ENCODE results near the gene CDH23.

CDH23 gene

DNA sequence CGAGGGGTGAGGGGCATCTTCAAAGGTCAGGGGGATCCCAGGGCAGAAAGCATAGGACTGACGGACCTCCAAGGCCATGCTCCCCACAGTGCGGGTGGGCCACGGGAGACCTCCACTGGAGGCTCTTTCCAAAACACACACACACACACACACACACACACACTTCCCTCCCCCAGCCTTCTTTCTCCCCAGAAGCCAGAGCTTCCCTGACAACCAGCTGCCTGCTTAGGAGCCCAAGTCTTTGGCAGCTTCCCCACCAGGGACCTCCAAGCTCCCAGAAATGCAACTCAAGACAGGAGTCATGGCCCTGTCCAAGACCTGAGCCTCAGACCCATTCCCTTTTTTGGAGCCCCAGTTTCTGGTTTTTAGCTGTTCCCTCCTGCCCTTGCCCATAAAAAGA, 323.6 kb downstream of the CDH23 start:
- no peak overlapping the region for H2AFZ ChIP-seq (ENCODE audit: low read depth)
- no peak overlapping the region for H3K4me2 ChIP-seq
- no peak overlapping the region for H3K4me3 ChIP-seq (IDR thresholded peaks at IDR 0.05; ENCODE audit: insufficient read depth, low read depth, low read length)
- TF ChIP-seq, protein P1, sequence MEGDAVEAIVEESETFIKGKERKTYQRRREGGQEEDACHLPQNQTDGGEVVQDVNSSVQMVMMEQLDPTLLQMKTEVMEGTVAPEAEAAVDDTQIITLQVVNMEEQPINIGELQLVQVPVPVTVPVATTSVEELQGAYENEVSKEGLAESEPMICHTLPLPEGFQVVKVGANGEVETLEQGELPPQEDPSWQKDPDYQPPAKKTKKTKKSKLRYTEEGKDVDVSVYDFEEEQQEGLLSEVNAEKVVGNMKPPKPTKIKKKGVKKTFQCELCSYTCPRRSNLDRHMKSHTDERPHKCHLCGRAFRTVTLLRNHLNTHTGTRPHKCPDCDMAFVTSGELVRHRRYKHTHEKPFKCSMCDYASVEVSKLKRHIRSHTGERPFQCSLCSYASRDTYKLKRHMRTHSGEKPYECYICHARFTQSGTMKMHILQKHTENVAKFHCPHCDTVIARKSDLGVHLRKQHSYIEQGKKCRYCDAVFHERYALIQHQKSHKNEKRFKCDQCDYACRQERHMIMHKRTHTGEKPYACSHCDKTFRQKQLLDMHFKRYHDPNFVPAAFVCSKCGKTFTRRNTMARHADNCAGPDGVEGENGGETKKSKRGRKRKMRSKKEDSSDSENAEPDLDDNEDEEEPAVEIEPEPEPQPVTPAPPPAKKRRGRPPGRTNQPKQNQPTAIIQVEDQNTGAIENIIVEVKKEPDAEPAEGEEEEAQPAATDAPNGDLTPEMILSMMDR (conservative IDR thresholded peaks at IDR 0.05; ENCODE audit: low read depth, low read length): no peak
- H3K27me3 ChIP-seq (ENCODE audit: insufficient read depth, low read depth): peaks cover 23% of the 10 kb centered on the region; the same call in 1 of the 2 replicates
- H3K79me2 ChIP-seq (ENCODE audit: insufficient read depth, low read depth): no peaks in the 10 kb centered on the region
- no peak overlapping the region for H3K9ac ChIP-seq
- H4K20me1 ChIP-seq (ENCODE audit: insufficient read depth): no peaks in the 10 kb centered on the region
- no peaks in the 10 kb centered on the region for H3K36me3 ChIP-seq (ENCODE audit: insufficient read depth)
- H3K27ac ChIP-seq: no peak overlapping the region
- H3K4me1 ChIP-seq (ENCODE audit: low read depth, poor library complexity, severe bottlenecking): no peaks in the 10 kb centered on the region

DNA sequence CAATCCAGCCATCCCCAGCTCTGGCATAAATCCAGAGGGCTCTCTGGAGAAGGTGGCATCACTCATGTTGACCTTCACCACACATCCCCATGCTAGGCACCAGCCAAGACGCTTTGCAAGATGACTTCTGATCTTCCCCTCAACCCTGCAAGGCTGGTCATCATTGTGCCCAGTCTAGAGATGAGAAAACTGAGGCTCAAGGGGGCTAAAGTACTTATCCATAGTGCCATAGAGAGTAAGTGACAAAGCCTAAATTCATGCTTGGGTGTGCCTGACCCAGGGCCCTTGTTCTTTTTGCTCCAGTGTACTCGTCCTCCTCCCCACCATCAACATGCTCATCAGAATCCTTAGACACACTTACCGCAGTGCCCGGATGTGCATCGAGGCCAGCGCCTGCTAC, 324.6 kb downstream of the CDH23 start:
- no peaks in the 10 kb centered on the region for H3K4me1 ChIP-seq (ENCODE audit: low read depth, poor library complexity, severe bottlenecking)
- TF ChIP-seq, protein P1 (conservative IDR thresholded peaks at IDR 0.05; ENCODE audit: low read depth, low read length): no peak
- H3K36me3 ChIP-seq (ENCODE audit: insufficient read depth): no peaks in the 10 kb centered on the region
- peaks cover 23% of the 10 kb centered on the region; the same call in 1 of the 2 replicates for H3K27me3 ChIP-seq (ENCODE audit: insufficient read depth, low read depth)
- no peak overlapping the region for H2AFZ ChIP-seq (ENCODE audit: low read depth)
- H4K20me1 ChIP-seq (ENCODE audit: insufficient read depth): no peaks in the 10 kb centered on the region
- H3K4me3 ChIP-seq (IDR thresholded peaks at IDR 0.05; ENCODE audit: insufficient read depth, low read depth, low read length): no peak overlapping the region
- H3K79me2 ChIP-seq (ENCODE audit: insufficient read depth, low read depth): no peaks in the 10 kb centered on the region
- H3K4me2 ChIP-seq: no peak overlapping the region
- no peak overlapping the region for H3K27ac ChIP-seq
- no peak overlapping the region for H3K9ac ChIP-seq

DNA sequence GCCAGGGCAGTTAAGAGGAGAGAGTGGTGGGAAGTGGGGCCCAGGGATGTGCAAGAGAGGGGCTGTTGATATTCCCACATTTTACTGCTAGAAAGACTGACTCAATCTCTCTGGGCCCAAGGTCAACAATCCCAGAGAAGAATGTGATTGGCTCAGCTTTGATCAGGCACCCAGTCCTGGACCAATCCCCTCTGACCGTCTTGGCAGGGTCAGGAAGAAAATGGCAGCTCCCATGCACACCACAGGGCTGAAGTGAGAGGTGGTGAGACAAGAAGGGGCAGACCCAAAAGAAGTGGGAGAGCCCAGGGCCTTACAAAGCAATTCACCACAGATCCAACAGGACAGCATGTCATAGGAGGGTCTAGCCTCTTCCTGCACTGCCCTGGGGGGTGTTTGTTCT, 326.1 kb downstream of the CDH23 start:
- no peak overlapping the region for H3K4me3 ChIP-seq (IDR thresholded peaks at IDR 0.05; ENCODE audit: insufficient read depth, low read depth, low read length)
- no peaks in the 10 kb centered on the region for H3K36me3 ChIP-seq (ENCODE audit: insufficient read depth)
- TF ChIP-seq, protein P1 (conservative IDR thresholded peaks at IDR 0.05; ENCODE audit: low read depth, low read length): no peak
- H3K4me2 ChIP-seq: no peak overlapping the region
- H2AFZ ChIP-seq (ENCODE audit: low read depth): no peak overlapping the region
- H3K9ac ChIP-seq: no peak overlapping the region
- H4K20me1 ChIP-seq (ENCODE audit: insufficient read depth): no peaks in the 10 kb centered on the region
- H3K27me3 ChIP-seq (ENCODE audit: insufficient read depth, low read depth): peaks cover 23% of the 10 kb centered on the region; the same call in 1 of the 2 replicates
- H3K79me2 ChIP-seq (ENCODE audit: insufficient read depth, low read depth): no peaks in the 10 kb centered on the region
- H3K27ac ChIP-seq: no peak overlapping the region
- H3K4me1 ChIP-seq (ENCODE audit: low read depth, poor library complexity, severe bottlenecking): peaks cover 9% of the 10 kb centered on the region

DNA sequence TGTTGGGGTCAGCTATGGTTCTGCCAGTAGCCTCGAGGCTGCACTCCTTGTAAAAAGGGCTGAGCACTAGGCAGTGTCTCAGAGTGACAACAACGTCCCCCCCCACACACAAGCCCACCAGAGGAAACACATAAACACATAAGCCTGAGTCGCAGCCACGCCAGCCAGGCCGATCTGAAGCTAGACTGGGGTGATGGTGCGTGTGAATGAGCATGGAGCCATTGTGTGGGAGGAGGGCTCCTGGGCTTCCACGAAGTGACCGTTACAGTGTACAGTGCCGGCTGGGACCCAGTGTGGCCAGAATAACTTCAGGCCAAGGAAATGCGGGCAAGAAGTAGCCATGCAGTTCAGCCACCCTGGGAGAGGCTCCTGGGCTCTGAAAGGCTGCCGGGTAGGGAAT, 326.6 kb downstream of the CDH23 start:
- TF ChIP-seq, protein P1 (conservative IDR thresholded peaks at IDR 0.05; ENCODE audit: low read depth, low read length): no peak
- Histone ChIP-seq H3K4me2 (no peak overlapping the region), H3K27ac (no peak overlapping the region), H3K27me3 (ENCODE audit: insufficient read depth, low read depth) (peaks cover 23% of the 10 kb centered on the region; the same call in 1 of the 2 replicates), H3K4me3 (IDR thresholded peaks at IDR 0.05; ENCODE audit: insufficient read depth, low read depth, low read length) (no peak overlapping the region), H3K9ac (no peak overlapping the region), H2AFZ (ENCODE audit: low read depth) (no peak overlapping the region), H3K4me1 (ENCODE audit: low read depth, poor library complexity, severe bottlenecking) (peaks cover 14% of the 10 kb centered on the region), H4K20me1 (ENCODE audit: insufficient read depth) (no peaks in the 10 kb centered on the region), H3K36me3 (ENCODE audit: insufficient read depth) (no peaks in the 10 kb centered on the region), H3K79me2 (ENCODE audit: insufficient read depth, low read depth) (no peaks in the 10 kb centered on the region)
